ENCODE measurements around the gene ATP5ME.
"Not testable (repeated sequence)": the region's sequence is repeated elsewhere in the genome, so short reads cannot be mapped to it uniquely, and the experiment has no call there.

The ATP5ME gene

DNA sequence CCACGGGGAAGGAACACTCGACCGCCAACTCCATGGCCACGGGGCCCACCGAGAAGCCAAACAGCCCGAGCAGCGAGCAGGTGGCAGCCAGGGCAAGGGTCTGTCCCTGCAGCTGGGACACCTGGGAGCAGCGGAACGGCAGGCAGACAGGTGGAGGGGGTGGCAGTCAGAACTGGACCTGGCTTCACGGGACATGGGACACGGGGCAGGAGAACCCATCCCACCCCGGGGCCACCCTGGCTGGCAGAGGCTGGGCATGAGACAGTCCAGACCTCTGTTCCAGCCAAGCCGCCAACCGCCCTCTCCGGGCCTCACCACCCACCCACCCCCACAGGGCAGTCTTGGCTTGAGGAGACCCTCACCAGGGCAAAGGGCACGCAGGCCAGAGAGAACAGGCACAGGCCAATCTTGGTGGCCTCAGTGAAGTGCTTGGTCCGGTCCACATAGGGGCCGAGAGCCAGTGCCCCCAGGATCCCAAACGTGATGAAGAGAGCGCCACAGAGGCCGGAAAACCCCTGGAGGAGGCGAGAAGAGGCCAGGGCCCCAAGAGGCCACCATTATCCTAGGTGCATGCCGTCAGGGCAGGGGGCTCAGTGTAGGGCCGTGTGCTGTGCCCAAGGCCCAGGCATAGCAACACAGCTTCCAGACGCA lies 9.3 kb upstream of the ATP5ME start:
- no peak for DNase-seq

- DNase-seq = peak; percentile 97
Measured at GRCh38 chr4:682490-683172, 8.6 kb upstream of the ATP5ME start.

- peak; percentile 97 for DNase-seq
Measured at GRCh38 chr4:681736-682451, 7.8 kb upstream of the ATP5ME start.

- peak; percentile 93 for DNase-seq
Measured at GRCh38 chr4:680928-681645, 7.0 kb upstream of the ATP5ME start.

DNA sequence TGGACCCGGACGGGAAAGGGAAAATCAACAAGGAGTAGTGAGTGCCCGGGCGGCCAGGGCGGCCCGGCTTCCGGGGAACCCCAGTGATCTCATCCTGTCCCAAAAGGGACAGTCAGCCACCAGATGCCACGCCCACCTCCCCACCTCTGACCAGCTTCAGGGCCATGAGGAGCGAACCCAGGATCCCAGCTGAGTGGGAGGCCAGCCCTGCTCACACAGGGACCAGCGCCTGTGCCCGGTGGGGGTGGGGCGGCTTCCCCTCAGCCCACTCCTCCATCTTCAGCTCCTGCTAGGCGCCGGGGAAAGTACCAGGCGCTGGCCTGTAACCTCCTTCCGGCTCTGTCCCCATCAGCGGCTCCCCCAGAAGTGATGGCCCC lies 6.5 kb upstream of the ATP5ME start:
- DNase-seq = peak; percentile 78

GRCh38 chr4:680091-680490 lies 6.0 kb upstream of the ATP5ME start:
- no peak for DNase-seq

DNA sequence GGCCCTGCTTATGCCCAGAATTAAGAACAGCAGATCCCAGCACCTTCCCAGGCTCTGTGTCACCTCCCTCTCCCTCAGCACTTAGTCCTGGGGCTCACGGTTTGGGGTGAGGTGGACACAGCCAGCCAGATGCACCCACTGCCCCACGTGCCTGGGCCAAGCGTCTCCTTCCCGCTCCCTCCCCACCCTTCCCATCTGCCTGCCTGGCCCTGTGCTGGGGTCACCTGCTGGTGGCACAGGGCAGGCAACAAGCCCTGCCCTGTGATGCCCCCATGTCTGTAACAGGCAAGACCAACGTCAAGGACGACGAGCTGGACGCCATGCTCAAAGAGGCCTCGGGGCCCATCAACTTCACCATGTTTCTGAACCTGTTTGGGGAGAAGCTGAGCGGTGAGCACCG lies 5.6 kb upstream of the ATP5ME start:
- no peak for DNase-seq

- DNase-seq = no peak
Measured at GRCh38 chr4:679104-679481, 5.0 kb upstream of the ATP5ME start.

- DNase-seq = no peak
Measured at GRCh38 chr4:678331-679103, 4.4 kb upstream of the ATP5ME start.

DNA sequence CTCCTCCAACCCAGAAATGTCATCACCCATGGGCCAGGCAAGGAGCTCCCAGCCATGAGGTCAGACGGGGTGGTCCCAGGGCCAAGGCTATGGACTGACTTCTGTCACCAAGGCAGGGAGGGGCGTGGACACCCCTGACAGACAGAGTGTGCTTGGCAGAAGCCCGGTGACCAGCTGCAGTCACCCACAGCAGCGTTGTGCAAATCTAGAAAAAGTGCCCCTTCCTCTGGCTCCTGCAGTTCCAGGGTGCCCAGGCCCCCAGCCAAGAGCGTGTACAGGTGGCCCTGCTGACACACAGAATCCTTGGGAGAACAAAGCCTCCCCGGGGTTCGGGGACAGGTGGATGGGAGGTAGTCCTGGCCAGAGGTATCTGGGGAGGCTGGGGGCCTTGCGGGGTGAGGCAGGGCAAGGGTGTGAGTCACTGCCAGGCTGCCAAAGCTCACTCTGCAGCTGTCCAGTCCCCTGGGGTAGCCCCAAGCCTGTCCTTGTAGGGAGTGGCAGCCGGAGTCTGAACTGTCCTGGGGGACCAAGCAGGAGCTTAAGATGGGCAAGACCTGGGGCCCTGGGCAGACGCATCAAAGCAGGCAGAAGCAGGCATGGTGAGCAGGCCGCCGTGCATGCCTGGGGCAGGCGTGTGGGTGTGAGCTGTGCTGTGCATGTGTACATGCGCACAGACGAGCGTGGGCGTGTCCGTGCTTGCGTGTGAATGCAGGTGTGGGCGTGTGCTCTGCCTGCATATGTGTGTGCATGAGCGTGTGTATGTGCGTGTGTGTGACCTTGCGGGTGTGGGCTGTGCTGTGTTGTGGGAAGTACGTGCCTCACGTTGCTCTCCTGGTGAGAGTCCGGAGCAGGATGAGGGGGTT lies 3.6 kb upstream of the ATP5ME start:
- DNase-seq = peak; percentile 97

DNA sequence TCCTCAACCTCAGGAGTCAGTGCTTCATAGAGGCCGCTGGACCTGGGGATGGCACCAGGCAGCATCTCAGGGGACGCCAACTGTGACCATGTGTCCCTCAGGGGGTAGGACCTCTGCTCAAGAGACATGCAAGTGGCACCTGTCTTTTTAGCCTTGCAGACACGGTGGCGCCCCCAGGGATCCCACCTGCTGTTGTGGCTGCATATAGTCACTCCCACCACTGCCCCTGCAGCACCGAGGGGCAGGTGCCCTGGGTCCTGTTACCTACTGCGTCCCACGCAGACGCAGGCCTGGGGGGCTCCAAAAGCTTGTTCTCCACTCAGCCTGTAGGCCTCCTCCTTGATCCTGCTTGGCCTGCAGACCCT lies 2.8 kb upstream of the ATP5ME start:
- no peak for DNase-seq

- DNase-seq = no peak
Measured at GRCh38 chr4:675980-676870, 2.1 kb upstream of the ATP5ME start.

GRCh38 chr4:675036-675882 lies 1.2 kb upstream of the ATP5ME start:
- DNase-seq = no peak

GRCh38 chr4:673349-674091 lies 556 bp downstream of the ATP5ME start:
- DNase-seq = peak; percentile 74

DNA sequence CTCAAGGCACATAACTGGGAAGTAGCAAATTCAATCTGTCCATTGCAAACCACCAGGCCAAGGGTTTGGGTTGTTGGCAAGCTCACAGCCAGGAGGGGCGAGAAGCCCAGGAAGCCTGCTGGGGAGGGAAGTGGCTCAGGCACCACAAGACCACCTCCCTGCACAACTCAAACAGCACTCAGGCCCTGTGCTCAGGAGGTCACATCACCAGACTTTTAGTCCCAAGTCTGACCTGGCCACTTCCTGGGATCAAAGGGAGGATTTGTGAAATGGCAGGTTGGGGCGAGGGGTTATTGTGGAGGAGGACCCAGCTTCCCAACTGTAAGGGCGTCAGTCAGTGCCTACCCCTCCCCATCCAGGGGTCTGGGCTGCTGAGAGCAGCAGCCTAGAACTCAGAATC lies 2.3 kb downstream of the ATP5ME start:
- no peak for DNase-seq

GRCh38 chr4:669806-670559 lies 4.1 kb downstream of the ATP5ME start:
- DNase-seq = not testable (repeated sequence)

DNA sequence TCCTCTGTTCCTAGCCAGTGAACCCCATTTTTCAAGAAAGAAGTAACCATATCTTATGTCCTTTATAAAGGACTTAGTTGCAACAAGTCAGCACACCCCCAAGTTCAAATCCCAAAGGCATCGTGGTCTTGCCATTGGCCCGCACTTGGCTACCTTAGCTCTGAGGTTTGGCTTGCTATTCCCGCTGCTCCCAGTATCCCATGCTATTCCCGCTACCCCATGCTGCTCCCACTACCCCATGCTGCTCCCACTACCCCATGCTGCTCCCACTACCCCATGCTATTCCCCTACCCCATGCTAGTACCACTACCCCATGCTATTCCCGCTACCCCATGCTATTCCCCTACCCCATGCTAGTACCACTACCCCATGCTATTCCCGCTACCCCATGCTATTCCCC lies 5.9 kb downstream of the ATP5ME start:
- DNase-seq = not testable (repeated sequence)

GRCh38 chr4:667545-667925 lies 6.5 kb downstream of the ATP5ME start:
- DNase-seq = no peak

Measured in DMS53 (cell line).